H1 (cell line): ENCODE data around the gene CALD1. TPM values are rescaled to one million over a fixed set of nuclear protein-coding genes. Genes with fewer than 3 reads are reported as not detected.

Source experiments
- CTCF ChIA-PET: fragments of 300-600 bp; sonication (Branson Sonifier 250); formaldehyde crosslinking; loops from one replicate; lab custom pipeline; 2021; ENCODE audit not compliant: partially characterized antibody; lab: Charles Lee
- POLR2A ChIA-PET: fragments of 300-600 bp; sonication (Branson Sonifier 250); formaldehyde crosslinking; loops from one replicate; lab custom pipeline; 2021; ENCODE audit warnings: inconsistent platforms; ENCODE audit not compliant: partially characterized antibody; lab: Charles Lee
- DNase-seq, 2 experiments: peaks; one replicate each; pipeline versions ENCODE4 v3.0.0 to v3.0.0-alpha.2; 2010 to 2022; ENCODE audit warnings: low spot score in 2 of 2, low read depth in 1 of 2, mixed read lengths in 1 of 2
- FAIRE-seq: peaks from 2 replicates; lab custom pipeline; 2011; peaks lifted over from hg19 to GRCh38; lab: Jason Lieb, UNC
- H2AFZ ChIP-seq: 2 replicates; pipeline ENCODE4 v1.8.1; 2012; ENCODE audit warnings: low read length, inconsistent platforms
- H2AK5ac ChIP-seq: 2 replicates; pipeline ENCODE4 v1.6.1; 2013; ENCODE audit warnings: low read depth, low read length
- H2BK120ac ChIP-seq: replicated peaks from 2 replicates; pipeline ENCODE3; 2013; ENCODE audit warnings: low read depth, low read length, inconsistent platforms
- H2BK12ac ChIP-seq: 2 replicates; pipeline ENCODE4 v1.6.1; 2013; ENCODE audit warnings: low read depth, low read length
- H2BK15ac ChIP-seq: 2 replicates; pipeline ENCODE4 v1.6.1; 2013; ENCODE audit warnings: low read length
- H2BK20ac ChIP-seq: 2 replicates; pipeline ENCODE4 v1.6.1; 2013; ENCODE audit warnings: low read length
- H2BK5ac ChIP-seq: 2 replicates; pipeline ENCODE4 v1.6.1; 2013; ENCODE audit warnings: low read depth, low read length
- H3K14ac ChIP-seq: 2 replicates; pipeline ENCODE4 v1.6.1; 2013; ENCODE audit warnings: inconsistent platforms; ENCODE audit not compliant: insufficient read length
- H3K18ac ChIP-seq: 2 replicates; pipeline ENCODE4 v1.6.1; 2013; ENCODE audit warnings: low read length; ENCODE audit errors: extremely low read depth
- H3K23ac ChIP-seq: 2 replicates; pipeline ENCODE4 v1.6.1; 2013; ENCODE audit warnings: inconsistent platforms; ENCODE audit not compliant: insufficient read length
- H3K23me2 ChIP-seq: 2 replicates; pipeline ENCODE4 v1.6.1; 2013; ENCODE audit warnings: low read depth, low read length
- H3K27ac ChIP-seq: 2 replicates; pipeline ENCODE4 v1.6.1; 2011; ENCODE audit warnings: low read depth, low read length, inconsistent platforms
- H3K27me3 ChIP-seq, 4 experiments: replicated peaks in 1 of 4; 1 replicate in 1 of 4; 2 replicates in 3 of 4; pipeline versions ENCODE4 v1.6.1 to v1.8.1; 2011 to 2013; ENCODE audit warnings: low read length in 3 of 4, mild to moderate bottlenecking in 3 of 4, inconsistent platforms in 2 of 4, mixed read lengths in 2 of 4, moderate library complexity in 1 of 4; ENCODE audit not compliant: control insufficient read depth in 3 of 4, insufficient read depth in 3 of 4; ENCODE audit errors: extremely low read depth in 1 of 4
- H3K36me3 ChIP-seq, 4 experiments: 2 replicates each; pipeline versions ENCODE4 v1.6.1 to v1.8.1; 2011 to 2013; ENCODE audit warnings: mild to moderate bottlenecking in 4 of 4, low read length in 3 of 4, moderate library complexity in 2 of 4, control low read depth in 1 of 4, inconsistent platforms in 1 of 4; ENCODE audit not compliant: insufficient read depth in 4 of 4, control insufficient read depth in 2 of 4
- H3K4ac ChIP-seq: replicated peaks from 2 replicates; pipeline ENCODE3; 2013; ENCODE audit warnings: low read length, low read depth, mixed read lengths, inconsistent platforms; ENCODE audit not compliant: insufficient read length
- H3K4me1 ChIP-seq, 4 experiments: replicated peaks in 1 of 4; 1 replicate in 1 of 4; 2 replicates in 3 of 4; pipeline versions ENCODE4 v1.6.1 to v1.8.1; 2011 to 2013; ENCODE audit warnings: low read length in 3 of 4, inconsistent platforms in 2 of 4, mixed read lengths in 1 of 4; ENCODE audit not compliant: insufficient read depth in 4 of 4, control insufficient read depth in 3 of 4
- H3K4me2 ChIP-seq, 2 experiments: 2 replicates each; pipeline versions ENCODE4 v1.6.1 to v1.8.1; 2011 to 2013; ENCODE audit warnings: low read depth in 2 of 2, low read length in 2 of 2, control low read depth in 1 of 2, inconsistent platforms in 1 of 2, mild to moderate bottlenecking in 1 of 2; ENCODE audit not compliant: insufficient read depth in 1 of 2
- H3K4me3 ChIP-seq, 4 experiments: fragments of 200-600, 300-600 bp in 1 of 4; sonication (generic), shearing (Covaris generic), sonication (Bioruptor Twin) in 1 of 4; 2 replicates each; pipeline versions ENCODE4 v1.5.1 to v1.8.1; 2011 to 2016; ENCODE audit warnings: low read length in 4 of 4, low read depth in 3 of 4, control low read depth in 2 of 4, inconsistent platforms in 2 of 4, mild to moderate bottlenecking in 2 of 4, mixed read lengths in 1 of 4, moderate library complexity in 1 of 4; ENCODE audit not compliant: insufficient read depth in 2 of 4; ENCODE audit errors: extremely low read depth in 1 of 4
- H3K56ac ChIP-seq: replicated peaks from 2 replicates; pipeline ENCODE3; 2013; ENCODE audit warnings: low read depth, mild to moderate bottlenecking, mixed read lengths, low read length, inconsistent platforms; ENCODE audit not compliant: insufficient read length
- H3K79me1 ChIP-seq: 2 replicates; pipeline ENCODE4 v1.6.1; 2013; ENCODE audit warnings: low read depth, low read length, control low read depth
- H3K79me2 ChIP-seq, 2 experiments: 2 replicates each; pipeline versions ENCODE4 v1.6.1 to v1.8.1; 2012 to 2013; ENCODE audit warnings: low read length in 2 of 2, mild to moderate bottlenecking in 2 of 2, inconsistent platforms in 1 of 2; ENCODE audit not compliant: insufficient read depth in 2 of 2, control insufficient read depth in 1 of 2
- H3K9ac ChIP-seq, 4 experiments: replicated peaks in 1 of 4; 1 replicate in 1 of 4; 2 replicates in 3 of 4; pipeline versions ENCODE4 v1.6.1 to v1.8.1; 2011 to 2013; ENCODE audit warnings: low read depth in 3 of 4, low read length in 3 of 4, control low read depth in 2 of 4, mild to moderate bottlenecking in 2 of 4, moderate library complexity in 2 of 4, inconsistent platforms in 1 of 4; ENCODE audit errors: extremely low read depth in 1 of 4
- H3K9me3 ChIP-seq, 2 experiments: 2 replicates each; pipeline versions ENCODE4 v1.6.1 to v1.8.1; 2012 to 2013; ENCODE audit warnings: mild to moderate bottlenecking in 2 of 2, moderate library complexity in 2 of 2, control low read depth in 1 of 2, inconsistent platforms in 1 of 2, low read depth in 1 of 2, low read length in 1 of 2, mixed read lengths in 1 of 2; ENCODE audit not compliant: insufficient read depth in 2 of 2
- H4K20me1 ChIP-seq, 2 experiments: replicated peaks in 1 of 2; 2 replicates each; pipeline versions ENCODE3 to v1.8.1; 2011 to 2013; ENCODE audit warnings: inconsistent platforms in 2 of 2, low read length in 2 of 2, mild to moderate bottlenecking in 1 of 2; ENCODE audit not compliant: insufficient read depth in 2 of 2, control insufficient read depth in 1 of 2
- H4K5ac ChIP-seq: 2 replicates; pipeline ENCODE4 v1.6.1; 2013; ENCODE audit warnings: low read length, low read depth, mixed read lengths, inconsistent platforms; ENCODE audit not compliant: insufficient read length
- H4K8ac ChIP-seq: 2 replicates; pipeline ENCODE4 v1.8.0; 2013; ENCODE audit warnings: mild to moderate bottlenecking, moderate library complexity, low read length, inconsistent platforms; ENCODE audit not compliant: insufficient read depth; ENCODE audit errors: extremely low read depth
- H4K91ac ChIP-seq: replicated peaks from 2 replicates; pipeline ENCODE3; 2013; ENCODE audit warnings: low read length, mixed read lengths, inconsistent platforms; ENCODE audit not compliant: insufficient read length
- EGR1 ChIP-seq: IDR thresholded peaks from 2 replicates; pipeline ENCODE4 v1.6.1; 2011; ENCODE audit warnings: low read depth, low read length, borderline replicate concordance
- FOSL1 ChIP-seq: IDR thresholded peaks from 2 replicates; pipeline ENCODE4 v1.6.1; 2011; ENCODE audit warnings: mild to moderate bottlenecking, low read depth, low read length, moderate library complexity; ENCODE audit not compliant: insufficient read depth
- JUN ChIP-seq: IDR thresholded peaks from 2 replicates; pipeline ENCODE4 v1.6.1; 2011; ENCODE audit warnings: low read depth, mild to moderate bottlenecking, improper control_type of control experiment, low read length
- SP1 ChIP-seq: IDR thresholded peaks from 2 replicates; pipeline ENCODE4 v1.6.1; 2011; ENCODE audit warnings: low read depth, low read length
- TCF12 ChIP-seq: IDR thresholded peaks from 2 replicates; pipeline ENCODE4 v1.6.1; 2011; ENCODE audit warnings: low read depth, mild to moderate bottlenecking, low read length
- WGBS, 2 experiments: shearing (Covaris generic) in 1 of 2; methylation state at CpG; one replicate each; pipeline versions ENCODE4 v1.1.6 to v1.1.7; 2013 to 2015; ENCODE audit warnings: low lambda C conversion rate in 2 of 2, mixed read lengths in 2 of 2, inconsistent platforms in 1 of 2, low coverage in 1 of 2, missing lambda C conversion rate in 1 of 2; ENCODE audit not compliant: insufficient replicate concordance in 2 of 2, insufficient coverage in 1 of 2, insufficient read length in 1 of 2; ENCODE audit errors: extremely low coverage in 1 of 2, missing lambda C conversion rate in 1 of 2; 5-methylcytosine and 5-hydroxymethylcytosine counted together
- polyA plus RNA-seq, 7 experiments: library from polyadenylated mRNA; depleted of rRNA in 3 of 7; stranded (reverse) in 5 of 7; unstranded in 2 of 7; fragments of >200 nt in 5 of 7; fragments of 200-250 nt in 2 of 7; gene quantifications; 1 replicate in 5 of 7; 2 replicates in 1 of 7; 4 replicates in 1 of 7; pipeline versions ENCODE4 v1.2.1 to v1.2.3, GENCODE V29; 2011 to 2013; ENCODE audit warnings: missing spikeins in 2 of 7, mixed read lengths in 2 of 7
- total RNA-seq: library from RNA; stranded (reverse); fragmentation: NEBNext Ultra II Directional; extraction: Animal tissue kit (Norgen Biotek cat#: 25700); gene quantifications from 2 replicates; pipeline ENCODE4 v1.2.1, GENCODE V29; 2021

The CALD1 gene
- total and polyA plus RNA-seq, 2 of the 8 experiments (the other 6 are each of a cell fraction or from before 2014, with no cell fraction given): 34.3 to 177 TPM

DNA sequence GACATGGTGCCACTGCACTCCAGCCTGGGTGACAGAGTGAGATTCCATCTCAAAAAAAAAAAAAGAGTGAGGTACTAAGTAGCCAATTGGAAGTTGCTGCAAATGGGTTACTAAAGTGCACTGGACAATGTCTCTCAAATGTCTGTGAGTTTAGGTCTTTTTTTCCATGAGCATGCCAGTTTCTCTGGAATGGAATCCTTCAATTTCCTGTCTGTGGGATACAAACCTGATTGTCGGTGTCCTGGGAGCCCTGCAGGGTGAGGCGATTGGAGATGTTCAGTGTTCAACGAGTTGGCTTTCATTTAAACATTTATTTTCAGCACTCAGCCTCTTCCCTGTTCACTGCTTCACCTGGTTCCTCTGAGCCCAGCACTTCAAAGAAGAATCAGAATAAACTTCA is 5.3 kb upstream of the CALD1 start:
- H2AFZ ChIP-seq: peak overlapping the region; percentile 40; the same call in 1 of the 2 replicates
- no peak overlapping the region for H2BK5ac ChIP-seq
- no peak overlapping the region for H4K8ac ChIP-seq
- no peak overlapping the region for H3K4ac ChIP-seq
- H3K79me2 ChIP-seq: no peaks in the 10 kb centered on the region
- H3K4me3 ChIP-seq: no peak overlapping the region
- no peak overlapping the region for H2AK5ac ChIP-seq
- no peak overlapping the region for H2BK20ac ChIP-seq
- no peak overlapping the region for H2BK120ac ChIP-seq
- H3K18ac ChIP-seq: no peak overlapping the region
- H3K4me1 ChIP-seq: peaks cover 0 to 8% (median 5%) of the 10 kb centered on the region in 4 experiments; a peak in 5 of 7 replicates
- H3K36me3 ChIP-seq: no peaks in the 10 kb centered on the region
- H2BK12ac ChIP-seq: no peak overlapping the region
- H4K20me1 ChIP-seq: no peaks in the 10 kb centered on the region
- CTCF ChIA-PET: no interaction called here
- POLR2A ChIA-PET: no interaction called here
- TF ChIP-seq FOSL1 (no peak), EGR1 (no peak), TCF12 (no peak), SP1 (no peak), JUN (no peak)
- no peak overlapping the region for H3K14ac ChIP-seq
- no peaks in the 10 kb centered on the region for H3K79me1 ChIP-seq
- no peak overlapping the region for H3K9ac ChIP-seq
- no peaks in the 10 kb centered on the region for H3K27me3 ChIP-seq
- WGBS, 2 experiments: 78% methylated on average over 3 of the region's 3 CpGs; no CpG with 5 or more reads in 1 of the 2 experiments
- FAIRE-seq: no peak
- no peak overlapping the region for H3K56ac ChIP-seq
- H2BK15ac ChIP-seq: no peak overlapping the region
- H3K23me2 ChIP-seq: peaks cover 1% of the 10 kb centered on the region
- no peak overlapping the region for H3K27ac ChIP-seq
- no peak overlapping the region for H4K5ac ChIP-seq
- H4K91ac ChIP-seq: no peak overlapping the region
- H3K23ac ChIP-seq: no peak overlapping the region
- no peak overlapping the region for H3K4me2 ChIP-seq
- DNase-seq: peak in 1 of 2 experiments; percentile 30
- H3K9me3 ChIP-seq: no peaks in the 10 kb centered on the region
